ENCODE data around the gene SLC37A4. TPM values are rescaled to one million over a fixed set of nuclear protein-coding genes. Genes with fewer than 3 reads are reported as not detected.
A peak's percentile ranks its signal among the peaks of the same experiment; 100 is the strongest.
"Not testable (repeated sequence)": the region's sequence is repeated elsewhere in the genome, so short reads cannot be mapped to it uniquely, and the experiment has no call there.

The SLC37A4 gene
- total RNA-seq, 1 donor from 2014 or later: 16.9 TPM

DNA sequence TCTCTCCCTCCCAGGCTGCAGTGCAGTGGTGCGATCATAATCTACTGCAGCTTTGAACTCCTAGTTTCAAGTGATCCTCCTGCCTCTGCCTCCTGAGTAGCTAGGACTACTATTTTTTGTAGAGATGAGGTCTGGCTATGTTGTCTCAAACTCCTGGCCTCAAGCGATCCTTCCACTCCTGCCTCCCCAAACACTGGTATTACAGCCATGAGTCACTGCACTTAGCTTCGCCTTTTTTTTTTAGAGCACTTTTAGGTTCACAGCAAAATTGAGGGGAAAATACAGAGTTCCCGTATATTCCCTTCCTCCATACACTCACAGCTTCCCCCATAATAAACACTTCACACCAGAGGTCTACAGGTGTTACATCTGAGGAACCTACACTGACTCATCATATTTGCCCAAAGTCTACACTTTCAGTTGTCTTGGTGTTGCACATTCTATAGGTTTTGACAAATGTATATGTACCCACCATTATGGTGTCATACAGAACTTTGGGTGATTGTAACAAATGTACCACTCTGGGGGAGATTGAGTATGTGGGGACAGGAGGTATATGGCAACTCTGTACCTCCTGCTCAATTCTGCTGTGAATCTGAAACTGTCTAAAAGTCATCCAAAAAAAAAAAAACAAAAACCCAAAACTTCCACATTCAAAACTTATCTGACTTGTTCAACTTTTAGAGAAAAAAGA lies 11.3 kb upstream of the SLC37A4 start:
- DNase-seq (ENCODE audit: low spot score): no peak

DNA sequence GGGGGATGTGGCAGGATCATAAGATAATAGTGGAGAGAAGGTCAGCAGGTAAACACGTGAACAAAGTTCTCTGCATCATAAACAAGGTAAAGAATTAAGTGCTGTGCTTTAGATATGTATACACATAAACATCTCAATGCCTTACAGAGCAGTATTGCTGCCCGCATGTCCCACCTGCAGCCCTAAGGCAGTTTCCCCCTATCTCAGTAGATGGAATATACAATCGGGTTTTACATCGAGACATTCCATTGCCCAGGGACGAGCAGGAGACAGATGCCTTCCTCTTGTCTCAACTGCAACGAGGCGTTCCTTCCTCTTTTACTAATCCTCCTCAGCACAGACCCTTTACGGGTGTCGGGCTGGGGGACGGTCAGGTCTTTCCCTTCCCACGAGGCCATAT lies 8.8 kb upstream of the SLC37A4 start:
- DNase-seq (ENCODE audit: low spot score): not testable (repeated sequence)

DNA sequence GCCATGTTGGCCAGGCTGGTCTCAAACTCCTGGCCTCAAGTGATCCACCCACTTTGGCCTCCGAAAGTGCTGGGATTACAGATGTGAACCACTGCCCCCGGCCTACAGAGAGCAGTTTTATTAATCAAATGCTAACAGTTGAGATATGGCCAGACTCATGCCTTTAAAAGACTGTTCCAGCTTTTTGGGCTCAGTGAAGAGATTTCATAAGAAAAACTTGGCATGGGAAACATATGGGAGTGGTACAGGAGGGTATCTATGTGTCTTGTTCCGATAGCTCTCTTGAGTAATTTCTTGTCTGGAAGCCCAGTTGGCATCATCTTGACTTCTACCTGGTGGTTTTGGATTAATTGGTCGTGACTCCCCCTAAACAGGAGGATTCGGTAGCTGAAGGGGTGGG lies 8.2 kb upstream of the SLC37A4 start:
- DNase-seq (ENCODE audit: low spot score): no peak

DNA sequence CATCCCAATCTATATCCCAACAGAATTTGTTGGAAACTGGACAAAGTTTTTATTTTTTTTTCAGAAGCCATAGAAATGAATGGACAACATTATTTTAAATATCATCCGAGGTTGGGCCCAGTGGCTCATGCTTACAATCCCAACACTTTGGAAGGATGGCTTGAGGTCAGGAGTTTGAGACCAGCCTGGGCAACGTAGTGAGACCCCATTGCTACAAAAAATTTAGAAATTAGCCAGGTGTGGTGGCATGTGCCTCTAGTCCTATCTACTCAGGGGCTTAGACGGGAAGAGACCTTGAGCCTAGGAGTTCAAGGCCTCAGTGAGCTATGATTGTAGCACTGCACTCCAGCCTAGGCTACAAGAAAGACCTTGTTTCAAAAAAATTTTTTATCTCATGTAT lies 4.1 kb upstream of the SLC37A4 start:
- no peak for DNase-seq (ENCODE audit: low spot score)

DNA sequence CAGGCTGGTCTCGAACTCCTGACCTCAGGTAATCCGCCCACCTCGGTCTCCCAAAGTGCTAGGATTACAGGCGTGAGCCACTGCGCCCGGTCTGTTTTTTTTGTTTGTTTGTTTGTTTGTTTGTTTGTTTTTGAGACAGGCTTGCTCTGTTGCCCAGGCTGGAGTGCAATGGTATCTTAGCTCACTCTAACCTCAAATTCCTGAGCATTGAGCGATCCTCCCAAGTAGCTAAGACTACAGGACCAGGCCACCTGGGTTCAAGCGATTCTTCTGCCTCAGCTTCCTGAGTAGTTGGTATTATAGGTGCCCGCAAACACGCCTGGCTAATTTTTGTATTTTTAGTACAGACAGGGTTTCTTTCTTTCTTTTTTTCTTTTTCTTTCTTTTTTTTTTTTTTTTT lies 2.7 kb upstream of the SLC37A4 start:
- not testable (repeated sequence) for DNase-seq (ENCODE audit: low spot score)

DNA sequence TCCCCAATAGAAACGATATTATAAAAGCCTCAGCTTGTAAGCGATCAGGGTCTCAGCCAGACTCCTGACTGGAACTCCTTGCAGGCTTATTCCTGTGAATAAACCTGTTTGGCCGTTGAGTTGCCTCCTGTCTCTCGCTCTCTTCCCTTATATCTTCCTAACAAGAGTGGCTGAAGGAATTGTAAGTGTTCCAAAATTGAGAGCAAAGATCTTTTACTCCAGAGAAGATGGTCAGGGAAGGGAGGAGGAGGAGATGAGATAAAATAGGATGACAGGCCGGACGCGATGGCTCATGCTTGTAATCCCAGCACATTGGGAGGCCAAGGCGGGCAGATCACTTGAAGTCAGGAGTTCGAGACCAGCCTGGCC lies 1.2 kb upstream of the SLC37A4 start:
- DNase-seq (ENCODE audit: low spot score): no peak

DNA sequence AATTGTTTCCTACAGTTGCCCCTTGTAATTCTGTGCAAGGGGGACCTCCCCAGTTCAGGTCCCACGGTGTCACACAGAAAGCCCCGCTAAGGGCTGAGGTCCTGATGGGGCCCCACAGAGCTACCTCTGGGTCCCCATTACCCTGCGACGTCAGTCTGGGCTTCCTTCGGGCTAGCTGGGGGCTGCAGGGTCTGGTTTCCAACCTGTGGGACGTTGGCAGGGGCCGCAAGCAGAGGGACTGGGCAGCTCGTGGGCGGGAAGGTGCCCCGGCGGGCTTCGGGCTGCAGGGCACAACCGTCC lies 698 bp downstream of the SLC37A4 start:
- no peak for DNase-seq (ENCODE audit: low spot score)

DNA sequence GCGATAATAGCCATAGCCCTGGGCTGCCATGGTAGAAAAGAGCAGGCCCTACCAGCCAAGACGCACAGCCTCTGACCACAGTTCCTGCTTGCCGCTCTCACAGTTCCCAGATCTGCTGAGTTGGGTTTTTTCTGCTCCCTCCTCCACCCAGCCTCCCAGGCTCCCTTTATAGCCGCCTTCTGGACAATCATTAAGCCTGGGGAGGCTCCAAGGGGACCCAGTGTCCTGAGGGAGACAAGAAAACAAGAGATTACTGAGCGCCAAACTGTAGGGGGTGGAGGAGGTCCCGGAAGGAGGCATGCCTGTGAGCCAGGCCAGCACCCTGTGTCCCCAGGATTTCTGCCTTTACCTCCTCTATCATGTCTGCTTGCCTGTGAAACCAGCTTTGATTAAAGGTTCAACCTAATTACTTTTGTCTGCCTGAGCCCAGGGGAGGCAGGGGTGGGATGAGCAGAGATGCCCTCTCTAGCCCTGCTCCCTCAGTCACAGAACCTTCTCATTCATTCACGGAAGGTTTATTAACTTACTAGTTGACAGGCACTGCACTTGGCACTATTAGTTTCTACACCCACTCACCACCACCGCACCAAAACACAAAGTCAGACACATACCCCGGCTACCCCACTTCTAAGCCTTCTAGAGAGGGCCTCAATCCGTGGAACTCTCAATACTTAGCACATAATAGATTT lies 1.2 kb downstream of the SLC37A4 start:
- DNase-seq (ENCODE audit: low spot score): no peak

DNA sequence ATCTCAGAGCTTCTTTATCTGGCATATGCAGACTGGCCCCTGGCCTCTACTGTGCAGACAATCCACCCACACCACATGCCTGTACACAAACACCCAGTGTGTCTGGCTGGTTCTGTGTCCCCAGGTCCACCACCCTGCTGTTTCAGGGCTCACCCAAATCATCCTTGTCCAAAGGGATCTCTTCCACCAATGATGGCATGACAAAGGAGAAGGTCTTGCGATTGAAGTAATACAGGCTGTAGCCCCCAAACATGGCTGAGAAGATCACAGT lies 1.7 kb downstream of the SLC37A4 start:
- no peak for DNase-seq (ENCODE audit: low spot score)

DNA sequence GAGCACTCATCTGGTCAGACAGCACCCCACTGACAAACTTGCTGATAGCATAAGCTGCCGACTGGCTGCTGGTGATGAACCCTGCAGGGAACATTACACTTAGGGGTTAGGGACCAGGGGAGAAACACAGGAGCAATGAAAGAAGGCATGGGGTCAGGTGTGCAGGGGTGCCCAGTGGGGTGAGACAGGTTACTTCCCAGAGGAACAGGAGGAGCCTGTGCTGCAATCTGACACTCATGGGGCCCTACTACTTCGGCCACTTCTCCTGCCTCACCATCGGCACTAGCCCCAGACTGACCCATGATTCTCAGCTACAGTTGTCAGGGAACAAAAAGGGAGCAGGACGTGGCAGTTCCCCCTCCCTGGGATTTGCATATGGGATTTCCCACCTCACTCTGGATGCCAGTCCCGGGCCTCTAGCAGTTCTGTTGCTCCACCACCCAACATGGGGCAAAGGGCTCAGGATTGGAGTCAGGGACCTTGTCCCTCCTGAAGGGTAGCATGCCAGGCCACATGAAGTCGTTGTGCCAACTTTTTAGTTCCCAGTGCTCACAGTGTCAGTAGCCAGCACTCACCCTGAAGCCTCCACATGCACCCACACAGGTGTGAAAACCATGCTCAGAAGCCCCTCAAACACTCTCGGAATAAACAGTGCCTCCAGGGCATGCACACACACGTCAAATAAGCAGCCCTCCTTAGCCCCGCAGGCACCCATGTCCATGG lies 2.2 kb downstream of the SLC37A4 start:
- no peak for DNase-seq (ENCODE audit: low spot score)

DNA sequence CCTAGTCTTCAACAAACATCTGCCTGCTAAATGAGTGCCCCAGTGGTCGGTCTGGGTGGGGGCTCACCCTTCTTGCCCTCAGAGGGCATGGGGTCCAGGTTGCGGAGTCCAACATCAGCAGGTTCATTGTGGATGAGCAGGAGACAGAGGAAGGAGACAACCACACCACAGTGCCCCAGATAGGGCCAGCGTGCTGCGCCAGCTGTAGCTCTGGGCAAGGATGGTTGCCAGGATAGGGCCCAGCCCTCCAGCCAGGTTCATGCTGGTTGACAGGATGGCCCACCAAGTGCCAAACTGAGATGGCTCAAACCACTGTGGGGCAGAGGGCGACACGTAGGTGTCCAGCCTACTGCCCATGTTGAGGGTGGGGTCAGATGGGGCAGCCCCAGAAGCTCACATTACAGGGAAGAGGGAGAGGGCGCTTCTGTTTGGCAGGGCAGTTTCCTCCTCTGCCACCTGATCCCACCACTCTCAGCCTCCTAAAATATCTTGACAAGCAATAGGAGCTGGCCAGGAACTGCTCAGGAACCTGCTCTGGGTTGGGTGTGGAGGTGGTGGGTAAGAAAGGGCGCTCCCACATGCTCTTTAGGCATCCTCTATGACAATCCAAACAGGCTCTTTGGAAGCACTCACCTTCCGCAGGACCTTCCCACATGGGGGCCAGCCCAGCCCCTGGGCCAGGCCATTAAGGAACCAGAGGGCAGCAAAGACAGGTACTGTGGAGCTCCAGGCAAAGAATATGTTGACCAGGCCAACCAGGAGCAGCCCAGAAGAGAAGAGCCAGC lies 2.9 kb downstream of the SLC37A4 start:
- DNase-seq (ENCODE audit: low spot score): no peak

DNA sequence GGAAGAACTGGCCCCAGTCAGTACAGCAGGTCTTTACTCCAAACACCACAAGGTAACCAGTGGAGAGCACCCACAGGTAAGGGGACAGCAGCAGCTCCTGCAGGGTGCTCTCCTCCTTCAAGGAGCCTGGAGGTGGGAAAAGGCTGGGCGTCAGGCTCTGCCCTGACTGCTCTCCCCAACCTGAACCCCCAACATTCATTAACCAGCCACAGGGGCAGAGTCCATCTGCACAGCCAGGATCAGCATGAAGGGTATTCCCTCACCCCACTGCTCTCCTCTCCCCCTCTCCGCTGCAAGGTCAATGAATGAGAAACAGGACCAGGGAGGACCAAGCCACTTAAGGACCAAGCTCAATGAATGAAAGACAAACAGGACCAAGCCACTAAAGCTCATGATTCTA lies 3.7 kb downstream of the SLC37A4 start:
- no peak for DNase-seq (ENCODE audit: low spot score)

DNA sequence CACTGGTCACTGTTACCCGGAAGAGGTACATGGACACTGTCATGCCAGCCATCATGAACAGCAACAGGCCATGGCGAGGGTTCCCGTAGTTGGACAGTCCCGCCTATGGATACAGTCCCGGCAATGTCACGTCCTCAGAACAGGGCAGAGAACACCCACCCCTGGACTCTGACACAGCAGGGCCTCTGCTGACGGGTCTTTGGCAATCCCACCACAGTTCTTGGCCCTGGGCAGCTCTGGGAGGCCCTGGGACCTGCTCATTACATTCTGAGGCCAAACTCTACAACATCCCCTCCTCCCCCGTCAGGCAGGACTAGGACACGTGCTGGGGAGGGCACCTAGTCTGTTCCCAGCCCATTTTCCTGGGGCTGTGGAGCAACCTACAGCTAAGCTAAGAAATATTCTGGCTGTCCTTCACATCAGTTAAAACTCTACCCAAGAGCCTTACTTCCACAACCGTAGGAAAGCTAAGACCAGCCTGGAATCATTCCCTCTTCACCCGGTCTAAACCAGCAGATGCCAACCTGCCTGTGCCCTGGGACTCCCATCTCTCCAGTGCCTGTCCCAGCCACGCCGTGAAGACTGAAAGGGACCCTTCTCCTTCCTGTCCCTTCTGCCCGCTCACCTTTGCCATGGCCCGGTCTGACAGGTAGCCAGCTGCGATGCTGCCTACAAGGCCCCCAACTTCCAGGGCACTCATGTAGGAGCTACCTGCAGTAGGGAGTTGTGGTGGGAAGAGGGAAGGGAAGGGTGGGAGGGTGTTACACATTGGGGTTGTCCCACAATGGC lies 4.5 kb downstream of the SLC37A4 start:
- DNase-seq (ENCODE audit: low spot score): no peak

DNA sequence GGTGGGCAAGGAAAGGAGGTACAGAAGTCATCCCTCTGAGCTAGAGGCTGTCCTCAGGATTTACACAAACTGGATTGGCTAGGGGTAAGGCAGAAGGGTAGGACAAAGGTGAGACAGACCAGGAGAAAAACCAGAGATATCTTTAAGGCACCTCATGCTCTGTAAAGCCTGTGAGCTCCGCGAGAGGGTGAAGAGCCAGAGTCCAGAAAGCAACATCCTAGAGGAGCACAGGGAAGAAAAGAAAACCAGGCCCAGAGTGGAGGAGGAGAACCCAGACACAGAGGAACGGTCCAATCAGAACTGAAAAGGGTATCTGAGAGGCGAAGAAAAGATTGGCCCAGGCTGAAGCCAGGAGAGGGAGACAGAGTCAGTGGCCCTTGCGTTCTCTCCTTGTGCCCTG lies 5.1 kb downstream of the SLC37A4 start:
- DNase-seq (ENCODE audit: low spot score): no peak

DNA sequence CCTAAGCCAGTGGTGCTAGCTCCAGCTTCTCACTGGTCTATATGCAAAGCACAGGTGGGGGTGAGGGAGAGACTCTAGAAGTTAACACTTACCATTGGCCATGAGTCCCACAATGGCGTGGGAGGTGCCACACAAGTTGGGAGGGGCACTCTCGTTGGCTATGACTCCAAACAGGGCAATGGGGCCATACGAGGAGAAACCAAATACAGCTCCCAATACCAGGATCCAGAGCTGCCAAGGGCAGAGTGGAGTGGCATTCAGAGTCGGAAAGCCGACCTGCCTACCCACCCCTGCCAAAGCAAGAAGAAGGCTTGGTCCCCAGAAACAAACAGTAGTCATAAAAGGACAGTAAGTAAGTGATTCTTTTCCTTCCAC lies 5.6 kb downstream of the SLC37A4 start:
- no peak for DNase-seq (ENCODE audit: low spot score)

DNA sequence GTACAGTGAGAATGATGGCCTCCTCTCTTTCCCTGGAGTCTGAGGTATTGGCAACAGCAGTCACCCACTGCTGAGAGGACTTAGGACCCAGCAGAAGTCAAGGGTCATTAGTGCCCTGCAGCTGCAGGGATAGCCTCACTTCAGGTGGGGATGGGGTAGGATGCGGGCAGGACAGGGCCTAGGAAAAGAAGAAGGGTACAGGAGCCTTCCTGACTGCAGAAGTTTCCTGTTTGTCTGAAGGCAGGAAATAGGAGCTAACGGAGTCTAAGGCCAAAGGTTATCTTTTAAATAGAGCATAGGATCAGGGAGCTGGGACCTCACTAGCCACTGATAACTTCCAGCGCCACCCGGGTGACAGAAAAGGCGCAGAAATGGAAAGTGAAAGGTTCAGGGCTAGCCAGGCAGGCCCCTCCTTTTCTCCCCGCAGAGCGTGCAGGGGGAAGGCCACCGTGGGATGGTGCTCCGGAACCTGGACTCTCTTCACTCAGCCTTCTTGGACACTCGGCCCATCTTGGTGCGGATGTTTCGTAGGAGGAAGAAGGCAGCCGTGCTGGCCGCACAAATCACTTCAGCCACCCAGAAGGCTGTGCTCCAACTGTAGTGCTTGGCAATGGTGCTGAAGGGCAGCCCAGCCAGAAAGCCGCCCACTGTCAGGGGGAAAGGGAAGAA lies 6.1 kb downstream of the SLC37A4 start:
- no peak for DNase-seq (ENCODE audit: low spot score)

DNA sequence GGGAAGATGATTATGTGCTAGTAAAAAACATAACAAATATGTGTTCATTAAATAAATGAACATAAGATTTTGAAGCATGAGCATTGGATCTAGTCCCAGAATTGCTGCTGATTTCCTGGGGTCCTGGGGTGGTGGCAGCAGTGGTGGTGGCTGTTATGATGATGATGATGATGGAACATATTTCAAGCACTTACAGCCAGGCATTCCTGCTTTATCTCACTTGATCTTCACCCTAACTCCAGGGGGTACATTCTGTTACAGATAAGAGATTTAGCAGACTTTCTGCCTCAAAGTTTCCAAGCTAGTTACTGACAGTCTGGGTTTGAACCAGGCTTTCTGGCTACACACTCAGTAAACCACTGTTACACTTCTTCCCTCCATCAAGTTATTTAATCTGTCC lies 6.9 kb downstream of the SLC37A4 start:
- DNase-seq (ENCODE audit: low spot score): no peak

DNA sequence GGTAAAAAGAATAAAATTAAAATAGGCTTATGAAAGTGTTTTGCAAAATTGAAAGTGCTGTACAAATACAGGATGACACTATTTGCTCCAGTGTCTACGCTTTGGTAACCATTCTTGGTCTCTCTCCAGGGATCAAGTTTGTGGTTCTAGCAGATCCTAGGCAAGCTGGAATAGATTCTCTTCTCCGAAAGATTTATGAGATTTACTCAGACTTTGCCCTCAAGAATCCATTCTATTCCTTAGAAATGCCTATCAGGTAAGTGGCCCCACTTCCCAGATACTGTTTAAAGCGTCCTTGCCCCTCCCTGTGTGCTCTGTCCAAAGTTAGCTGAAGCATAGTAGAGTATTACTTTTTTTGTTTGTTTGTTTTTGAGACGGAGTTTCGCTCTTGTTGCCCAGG lies 9.0 kb downstream of the SLC37A4 start:
- DNase-seq (ENCODE audit: low spot score): no peak

DNA sequence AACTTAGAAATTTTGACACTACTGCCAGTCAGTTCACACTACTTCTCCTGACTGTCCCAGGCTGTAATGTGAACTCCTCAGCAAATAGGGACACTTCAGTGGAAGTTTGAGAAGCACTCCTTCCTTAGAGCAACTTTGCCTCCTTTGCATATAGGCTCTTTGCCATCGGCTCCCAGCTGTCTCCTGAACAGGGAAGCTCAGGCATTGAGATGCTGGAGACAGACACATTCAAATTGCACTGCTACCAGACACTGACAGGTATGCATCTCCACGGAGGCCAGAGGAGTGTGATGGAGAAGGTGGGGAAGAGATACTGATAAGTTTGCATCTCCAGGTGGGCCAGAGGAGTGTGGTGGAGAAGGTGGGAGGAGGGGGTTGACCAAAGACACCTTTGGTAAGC lies 10.7 kb downstream of the SLC37A4 start:
- DNase-seq (ENCODE audit: low spot score): no peak

DNA sequence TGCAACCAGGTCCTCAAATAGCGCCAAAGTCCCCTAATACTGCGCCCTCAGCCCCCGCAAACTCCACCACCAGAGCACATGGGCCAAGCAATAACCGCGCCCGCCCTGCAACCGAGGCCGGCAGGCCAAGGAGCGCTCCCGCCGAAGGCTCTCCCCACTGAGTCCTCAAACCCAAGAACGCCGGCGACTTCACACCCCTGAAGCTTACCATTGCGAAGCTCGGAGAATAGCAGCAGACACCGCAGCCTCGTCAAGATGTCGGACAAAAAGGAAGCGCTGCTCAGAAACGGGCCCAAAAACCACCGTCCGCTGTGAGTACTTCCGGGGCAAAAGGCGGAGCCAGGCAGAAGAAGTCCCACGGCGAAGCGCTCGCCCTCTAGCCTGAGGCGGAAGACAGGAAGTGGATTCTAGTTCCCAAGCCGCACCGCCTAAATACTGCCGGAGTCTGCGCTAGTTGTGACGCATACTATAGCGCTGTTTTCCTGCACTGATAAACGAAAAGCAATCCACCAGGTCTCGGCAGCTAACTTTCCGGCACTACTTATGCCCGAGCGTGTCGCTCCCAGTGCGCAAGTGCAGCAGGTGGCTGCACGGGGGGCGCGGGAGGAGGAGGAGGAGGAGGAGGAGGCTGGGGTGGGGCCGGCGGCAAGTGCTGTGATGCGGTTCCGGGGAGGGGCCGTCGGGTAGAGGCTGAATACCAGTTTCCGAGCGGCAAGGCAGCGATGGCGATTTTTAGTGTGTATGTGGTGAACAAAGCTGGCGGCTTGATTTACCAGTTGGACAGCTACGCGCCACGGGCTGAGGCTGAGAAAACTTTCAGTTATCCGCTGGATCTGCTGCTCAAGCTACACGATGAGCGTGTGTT lies 12.4 kb downstream of the SLC37A4 start, which contains the start of the genes RPS25 and TRAPPC4:
TSS of gene RPS25 (minus strand) at position 270 of the 865 bp plus-strand sequence. CDS start at position 211, 59 bp downstream.
TSS of gene TRAPPC4 (plus strand) at position 693 of the 865 bp plus-strand sequence. CDS start at position 723, 30 bp downstream.
- DNase-seq (ENCODE audit: low spot score): peak; percentile 96

Data from ureter (tissue), 1 donor.